ENCODE results near the gene PHF2.

GRCh38 chr9:93659837-93660177, 83.4 kb downstream of the PHF2 start:
- TF ChIP-seq CTCF (IDR thresholded peaks at IDR 0.05; ENCODE audit: insufficient read depth, low read depth, low read length) (no peak), EZH2 (IDR thresholded peaks at IDR 0.05; ENCODE audit: insufficient read depth, low read length) (no peak)
